H1 (cell line): ENCODE results near the gene ITPR3. TPM values are rescaled to one million over a fixed set of nuclear protein-coding genes. Genes with fewer than 3 reads are reported as not detected.

Experiments used
- CTCF ChIA-PET: fragments of 300-600 bp; sonication (Branson Sonifier 250); formaldehyde crosslinking; loops from one replicate; lab custom pipeline; 2021; ENCODE audit not compliant: partially characterized antibody; lab: Charles Lee
- POLR2A ChIA-PET: fragments of 300-600 bp; sonication (Branson Sonifier 250); formaldehyde crosslinking; loops from one replicate; lab custom pipeline; 2021; ENCODE audit warnings: inconsistent platforms; ENCODE audit not compliant: partially characterized antibody; lab: Charles Lee
- DNase-seq, 2 experiments: peaks; one replicate each; pipeline versions ENCODE4 v3.0.0 to v3.0.0-alpha.2; 2010 to 2022; ENCODE audit warnings: low spot score in 2 of 2, low read depth in 1 of 2, mixed read lengths in 1 of 2
- FAIRE-seq: peaks from 2 replicates; lab custom pipeline; 2011; peaks lifted over from hg19 to GRCh38; lab: Jason Lieb, UNC
- H2AFZ ChIP-seq: 2 replicates; pipeline ENCODE4 v1.8.1; 2012; ENCODE audit warnings: low read length, inconsistent platforms
- H2AK5ac ChIP-seq: 2 replicates; pipeline ENCODE4 v1.6.1; 2013; ENCODE audit warnings: low read depth, low read length
- H2BK120ac ChIP-seq: replicated peaks from 2 replicates; pipeline ENCODE3; 2013; ENCODE audit warnings: low read depth, low read length, inconsistent platforms
- H2BK12ac ChIP-seq: 2 replicates; pipeline ENCODE4 v1.6.1; 2013; ENCODE audit warnings: low read depth, low read length
- H2BK15ac ChIP-seq: 2 replicates; pipeline ENCODE4 v1.6.1; 2013; ENCODE audit warnings: low read length
- H2BK20ac ChIP-seq: 2 replicates; pipeline ENCODE4 v1.6.1; 2013; ENCODE audit warnings: low read length
- H2BK5ac ChIP-seq: 2 replicates; pipeline ENCODE4 v1.6.1; 2013; ENCODE audit warnings: low read depth, low read length
- H3K14ac ChIP-seq: 2 replicates; pipeline ENCODE4 v1.6.1; 2013; ENCODE audit warnings: inconsistent platforms; ENCODE audit not compliant: insufficient read length
- H3K18ac ChIP-seq: 2 replicates; pipeline ENCODE4 v1.6.1; 2013; ENCODE audit warnings: low read length; ENCODE audit errors: extremely low read depth
- H3K23ac ChIP-seq: 2 replicates; pipeline ENCODE4 v1.6.1; 2013; ENCODE audit warnings: inconsistent platforms; ENCODE audit not compliant: insufficient read length
- H3K23me2 ChIP-seq: 2 replicates; pipeline ENCODE4 v1.6.1; 2013; ENCODE audit warnings: low read depth, low read length
- H3K27ac ChIP-seq: 2 replicates; pipeline ENCODE4 v1.6.1; 2011; ENCODE audit warnings: low read depth, low read length, inconsistent platforms
- H3K27me3 ChIP-seq, 4 experiments: replicated peaks in 1 of 4; 1 replicate in 1 of 4; 2 replicates in 3 of 4; pipeline versions ENCODE4 v1.6.1 to v1.8.1; 2011 to 2013; ENCODE audit warnings: low read length in 3 of 4, mild to moderate bottlenecking in 3 of 4, inconsistent platforms in 2 of 4, mixed read lengths in 2 of 4, moderate library complexity in 1 of 4; ENCODE audit not compliant: control insufficient read depth in 3 of 4, insufficient read depth in 3 of 4; ENCODE audit errors: extremely low read depth in 1 of 4
- H3K36me3 ChIP-seq, 4 experiments: 2 replicates each; pipeline versions ENCODE4 v1.6.1 to v1.8.1; 2011 to 2013; ENCODE audit warnings: mild to moderate bottlenecking in 4 of 4, low read length in 3 of 4, moderate library complexity in 2 of 4, control low read depth in 1 of 4, inconsistent platforms in 1 of 4; ENCODE audit not compliant: insufficient read depth in 4 of 4, control insufficient read depth in 2 of 4
- H3K4ac ChIP-seq: replicated peaks from 2 replicates; pipeline ENCODE3; 2013; ENCODE audit warnings: low read length, low read depth, mixed read lengths, inconsistent platforms; ENCODE audit not compliant: insufficient read length
- H3K4me1 ChIP-seq, 4 experiments: replicated peaks in 1 of 4; 1 replicate in 1 of 4; 2 replicates in 3 of 4; pipeline versions ENCODE4 v1.6.1 to v1.8.1; 2011 to 2013; ENCODE audit warnings: low read length in 3 of 4, inconsistent platforms in 2 of 4, mixed read lengths in 1 of 4; ENCODE audit not compliant: insufficient read depth in 4 of 4, control insufficient read depth in 3 of 4
- H3K4me2 ChIP-seq, 2 experiments: 2 replicates each; pipeline versions ENCODE4 v1.6.1 to v1.8.1; 2011 to 2013; ENCODE audit warnings: low read depth in 2 of 2, low read length in 2 of 2, control low read depth in 1 of 2, inconsistent platforms in 1 of 2, mild to moderate bottlenecking in 1 of 2; ENCODE audit not compliant: insufficient read depth in 1 of 2
- H3K4me3 ChIP-seq, 4 experiments: fragments of 200-600, 300-600 bp in 1 of 4; sonication (generic), shearing (Covaris generic), sonication (Bioruptor Twin) in 1 of 4; 2 replicates each; pipeline versions ENCODE4 v1.5.1 to v1.8.1; 2011 to 2016; ENCODE audit warnings: low read length in 4 of 4, low read depth in 3 of 4, control low read depth in 2 of 4, inconsistent platforms in 2 of 4, mild to moderate bottlenecking in 2 of 4, mixed read lengths in 1 of 4, moderate library complexity in 1 of 4; ENCODE audit not compliant: insufficient read depth in 2 of 4; ENCODE audit errors: extremely low read depth in 1 of 4
- H3K56ac ChIP-seq: replicated peaks from 2 replicates; pipeline ENCODE3; 2013; ENCODE audit warnings: low read depth, mild to moderate bottlenecking, mixed read lengths, low read length, inconsistent platforms; ENCODE audit not compliant: insufficient read length
- H3K79me1 ChIP-seq: 2 replicates; pipeline ENCODE4 v1.6.1; 2013; ENCODE audit warnings: low read depth, low read length, control low read depth
- H3K79me2 ChIP-seq, 2 experiments: 2 replicates each; pipeline versions ENCODE4 v1.6.1 to v1.8.1; 2012 to 2013; ENCODE audit warnings: low read length in 2 of 2, mild to moderate bottlenecking in 2 of 2, inconsistent platforms in 1 of 2; ENCODE audit not compliant: insufficient read depth in 2 of 2, control insufficient read depth in 1 of 2
- H3K9ac ChIP-seq, 4 experiments: replicated peaks in 1 of 4; 1 replicate in 1 of 4; 2 replicates in 3 of 4; pipeline versions ENCODE4 v1.6.1 to v1.8.1; 2011 to 2013; ENCODE audit warnings: low read depth in 3 of 4, low read length in 3 of 4, control low read depth in 2 of 4, mild to moderate bottlenecking in 2 of 4, moderate library complexity in 2 of 4, inconsistent platforms in 1 of 4; ENCODE audit errors: extremely low read depth in 1 of 4
- H3K9me3 ChIP-seq, 2 experiments: 2 replicates each; pipeline versions ENCODE4 v1.6.1 to v1.8.1; 2012 to 2013; ENCODE audit warnings: mild to moderate bottlenecking in 2 of 2, moderate library complexity in 2 of 2, control low read depth in 1 of 2, inconsistent platforms in 1 of 2, low read depth in 1 of 2, low read length in 1 of 2, mixed read lengths in 1 of 2; ENCODE audit not compliant: insufficient read depth in 2 of 2
- H4K20me1 ChIP-seq, 2 experiments: replicated peaks in 1 of 2; 2 replicates each; pipeline versions ENCODE3 to v1.8.1; 2011 to 2013; ENCODE audit warnings: inconsistent platforms in 2 of 2, low read length in 2 of 2, mild to moderate bottlenecking in 1 of 2; ENCODE audit not compliant: insufficient read depth in 2 of 2, control insufficient read depth in 1 of 2
- H4K5ac ChIP-seq: 2 replicates; pipeline ENCODE4 v1.6.1; 2013; ENCODE audit warnings: low read length, low read depth, mixed read lengths, inconsistent platforms; ENCODE audit not compliant: insufficient read length
- H4K8ac ChIP-seq: 2 replicates; pipeline ENCODE4 v1.8.0; 2013; ENCODE audit warnings: mild to moderate bottlenecking, moderate library complexity, low read length, inconsistent platforms; ENCODE audit not compliant: insufficient read depth; ENCODE audit errors: extremely low read depth
- H4K91ac ChIP-seq: replicated peaks from 2 replicates; pipeline ENCODE3; 2013; ENCODE audit warnings: low read length, mixed read lengths, inconsistent platforms; ENCODE audit not compliant: insufficient read length
- CEBPB ChIP-seq: IDR thresholded peaks from 2 replicates; pipeline ENCODE4 v1.6.1; 2012; ENCODE audit warnings: low read depth, low read length
- CHD1 ChIP-seq: IDR thresholded peaks from 2 replicates; pipeline ENCODE4 v1.6.1; 2012; ENCODE audit warnings: low read depth, low read length, improper control_type of control experiment
- CHD2 ChIP-seq: IDR thresholded peaks from 2 replicates; pipeline ENCODE4 v1.6.1; 2012; ENCODE audit warnings: low read length, improper control_type of control experiment
- FOSL1 ChIP-seq: IDR thresholded peaks from 2 replicates; pipeline ENCODE4 v1.6.1; 2011; ENCODE audit warnings: mild to moderate bottlenecking, low read depth, low read length, moderate library complexity; ENCODE audit not compliant: insufficient read depth
- GTF2F1 ChIP-seq: IDR thresholded peaks from 2 replicates; pipeline ENCODE4 v1.6.1; 2012; ENCODE audit warnings: low read depth, low read length, improper control_type of control experiment, borderline replicate concordance
- JUN ChIP-seq: IDR thresholded peaks from 2 replicates; pipeline ENCODE4 v1.6.1; 2011; ENCODE audit warnings: low read depth, mild to moderate bottlenecking, improper control_type of control experiment, low read length
- PHF8 ChIP-seq: fragments of 200-600 bp; sonication (generic); conservative IDR thresholded peaks from 2 replicates; pipeline ENCODE4 v1.7.1; 2012; ENCODE audit warnings: low read depth, mild to moderate bottlenecking, inconsistent platforms, low read length, moderate library complexity
- POU5F1 ChIP-seq: IDR thresholded peaks from 2 replicates; pipeline ENCODE4 v1.6.1; 2011; ENCODE audit warnings: low read depth, mild to moderate bottlenecking, low read length, moderate library complexity
- RXRA ChIP-seq: IDR thresholded peaks from 2 replicates; pipeline ENCODE4 v1.6.1; 2011; ENCODE audit warnings: low read depth, mild to moderate bottlenecking, low read length, moderate library complexity; ENCODE audit not compliant: insufficient read depth
- SP1 ChIP-seq: IDR thresholded peaks from 2 replicates; pipeline ENCODE4 v1.6.1; 2011; ENCODE audit warnings: low read depth, low read length
- SUZ12 ChIP-seq: fragments of 200-600 bp; sonication (generic); IDR thresholded peaks from 2 replicates; pipeline ENCODE4 v1.6.1; 2012; ENCODE audit warnings: mild to moderate bottlenecking, inconsistent platforms, low read length, moderate library complexity, mixed read lengths
- TAF1 ChIP-seq: IDR thresholded peaks from 2 replicates; pipeline ENCODE4 v1.6.1; 2011; ENCODE audit warnings: mild to moderate bottlenecking, low read depth, low read length
- TAF7 ChIP-seq: optimal IDR thresholded peaks from 2 replicates; pipeline ENCODE3; 2011; ENCODE audit warnings: low read depth, mild to moderate bottlenecking, inconsistent platforms, low read length, moderate library complexity, borderline replicate concordance
- WGBS, 2 experiments: shearing (Covaris generic) in 1 of 2; methylation state at CpG; one replicate each; pipeline versions ENCODE4 v1.1.6 to v1.1.7; 2013 to 2015; ENCODE audit warnings: low lambda C conversion rate in 2 of 2, mixed read lengths in 2 of 2, inconsistent platforms in 1 of 2, low coverage in 1 of 2, missing lambda C conversion rate in 1 of 2; ENCODE audit not compliant: insufficient replicate concordance in 2 of 2, insufficient coverage in 1 of 2, insufficient read length in 1 of 2; ENCODE audit errors: extremely low coverage in 1 of 2, missing lambda C conversion rate in 1 of 2; 5-methylcytosine and 5-hydroxymethylcytosine counted together
- polyA plus RNA-seq, 7 experiments: library from polyadenylated mRNA; depleted of rRNA in 3 of 7; stranded (reverse) in 5 of 7; unstranded in 2 of 7; fragments of >200 nt in 5 of 7; fragments of 200-250 nt in 2 of 7; gene quantifications; 1 replicate in 5 of 7; 2 replicates in 1 of 7; 4 replicates in 1 of 7; pipeline versions ENCODE4 v1.2.1 to v1.2.3, GENCODE V29; 2011 to 2013; ENCODE audit warnings: missing spikeins in 2 of 7, mixed read lengths in 2 of 7
- total RNA-seq: library from RNA; stranded (reverse); fragmentation: NEBNext Ultra II Directional; extraction: Animal tissue kit (Norgen Biotek cat#: 25700); gene quantifications from 2 replicates; pipeline ENCODE4 v1.2.1, GENCODE V29; 2021
- TF ChIP-seq, protein P1 (sequence below): IDR thresholded peaks from 2 replicates; pipeline ENCODE4 v1.6.1; 2011; ENCODE audit warnings: low read length, improper control_type of control experiment

Gene ITPR3
- total and polyA plus RNA-seq, 2 of the 8 experiments (the other 6 are each of a cell fraction or from before 2014, with no cell fraction given): 29.1 to 45.7 TPM

GRCh38 chr6:33728438-33728837 lies 107.3 kb downstream of the ITPR3 start:
- Histone ChIP-seq H3K23ac (no peak overlapping the region), H3K4ac (no peak overlapping the region), H4K5ac (no peak overlapping the region), H3K9ac (no peak overlapping the region), H4K20me1 (no peaks in the 10 kb centered on the region), H2BK120ac (no peak overlapping the region), H3K36me3 (no peaks in the 10 kb centered on the region), H2AK5ac (no peak overlapping the region), H3K14ac (no peak overlapping the region), H2BK15ac (no peak overlapping the region), H3K9me3 (no peaks in the 10 kb centered on the region; a peak in 1 of 4 replicates), H2BK12ac (no peak overlapping the region), H3K56ac (no peak overlapping the region), H3K27me3 (peaks cover 0 to 6% (median 0%) of the 10 kb centered on the region in 4 experiments; a peak in 3 of 7 replicates), H2BK20ac (0 out of 2 replicates have a peak overlapping the region, but pooled peaks have one; percentile 48), H3K79me2 (no peaks in the 10 kb centered on the region), H2BK5ac (no peak overlapping the region), H3K18ac (no peak overlapping the region; the same call in 1 of the 2 replicates), H4K91ac (no peak overlapping the region), H4K8ac (peak overlapping the region; percentile 23; the same call in 1 of the 2 replicates), H3K4me1 (peaks cover 3 to 8% (median 4%) of the 10 kb centered on the region in 4 experiments; a peak in 6 of 7 replicates), H3K79me1 (no peaks in the 10 kb centered on the region), H3K23me2 (no peaks in the 10 kb centered on the region), H3K4me3 (no peak overlapping the region), H3K4me2 (no peak overlapping the region), H3K27ac (no peak overlapping the region), H2AFZ (no peak overlapping the region)
- no peak for TF ChIP-seq FOSL1
- TF ChIP-seq CEBPB: no peak
- TF ChIP-seq, protein P1, sequence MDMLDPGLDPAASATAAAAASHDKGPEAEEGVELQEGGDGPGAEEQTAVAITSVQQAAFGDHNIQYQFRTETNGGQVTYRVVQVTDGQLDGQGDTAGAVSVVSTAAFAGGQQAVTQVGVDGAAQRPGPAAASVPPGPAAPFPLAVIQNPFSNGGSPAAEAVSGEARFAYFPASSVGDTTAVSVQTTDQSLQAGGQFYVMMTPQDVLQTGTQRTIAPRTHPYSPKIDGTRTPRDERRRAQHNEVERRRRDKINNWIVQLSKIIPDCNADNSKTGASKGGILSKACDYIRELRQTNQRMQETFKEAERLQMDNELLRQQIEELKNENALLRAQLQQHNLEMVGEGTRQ: no peak
- no peak for TF ChIP-seq TAF1
- TF ChIP-seq CHD2: no peak
- TF ChIP-seq RXRA: no peak
- TF ChIP-seq PHF8: no peak
- TF ChIP-seq GTF2F1: no peak
- no peak for TF ChIP-seq SP1
- TF ChIP-seq SUZ12: no peak
- no peak for TF ChIP-seq CHD1
- no peak for TF ChIP-seq POU5F1
- TF ChIP-seq JUN: no peak
- TF ChIP-seq TAF7: no peak
- CTCF ChIA-PET: interaction anchor here (0.6 to 1.7 kb wide), 7 partner anchors 10 to 231 kb away, joined by 3 to 6 read pairs (median 3); no protein-coding TSS in a partner anchor
- DNase-seq: no peak
- 91% methylated on average over 11 of the region's 11 CpGs; no CpG with 5 or more reads in 1 of the 2 experiments for whole genome bisulfite sequencing, 2 experiments
- no peak for FAIRE-seq
- POLR2A ChIA-PET: interaction anchor here (0.7 to 2.4 kb wide), 5 partner anchors 11 to 56 kb away, joined by 3 to 7 read pairs (median 3); partner anchors contain the start of gene UQCC2
